ENCODE data around the gene RNASEH2C. TPM values are rescaled to one million over a fixed set of nuclear protein-coding genes. Genes with fewer than 3 reads are reported as not detected.

RNASEH2C gene
- total and polyA plus RNA-seq, 3 donors from 2014 or later: 29.1 to 71.1 (median 70.9) TPM

- H3K27ac ChIP-seq: no peak overlapping the region
- TF ChIP-seq CTCF (IDR thresholded peaks at IDR 0.05): no peak
- TF ChIP-seq POLR2A (IDR thresholded peaks at IDR 0.05): no peak
- H3K36me3 ChIP-seq (ENCODE audit: low read depth, missing control alignments): no peaks in the 10 kb centered on the region
- no peaks in the 10 kb centered on the region for H3K27me3 ChIP-seq
- H3K9me3 ChIP-seq: no peaks in the 10 kb centered on the region
- no peak overlapping the region for H3K4me3 ChIP-seq
- intact Hi-C loops (cut with DNase I; ENCODE audit: low total_unique reads): no loop called here
- DNase-seq: no peak
- H3K4me1 ChIP-seq: peaks cover 4% of the 10 kb centered on the region
- WGBS, 2 donors: 82 to 87% methylated on average over 3 of the region's 3 CpGs
These were observed 20.2 kb downstream of the RNASEH2C start for GRCh38 chr11:65700399-65700798.

- TF ChIP-seq CTCF (IDR thresholded peaks at IDR 0.05) (no peak), POLR2A (IDR thresholded peaks at IDR 0.05) (no peak)
- intact Hi-C loops (cut with DNase I; ENCODE audit: low total_unique reads): no loop called here
- WGBS, 2 donors: 81 to 88% methylated on average over 7 of the region's 7 CpGs
These were observed 21.3 kb downstream of the RNASEH2C start for GRCh38 chr11:65699306-65699705.

GRCh38 chr11:65698205-65698604 lies 22.4 kb downstream of the RNASEH2C start:
- no peak overlapping the region for H3K27ac ChIP-seq
- TF ChIP-seq CTCF (IDR thresholded peaks at IDR 0.05) (no peak), POLR2A (IDR thresholded peaks at IDR 0.05) (no peak)
- no peaks in the 10 kb centered on the region for H3K27me3 ChIP-seq
- peaks cover 4% of the 10 kb centered on the region for H3K4me1 ChIP-seq
- no peaks in the 10 kb centered on the region for H3K9me3 ChIP-seq
- intact Hi-C loops (cut with DNase I; ENCODE audit: low total_unique reads): no loop called here
- H3K36me3 ChIP-seq (ENCODE audit: low read depth, missing control alignments): no peaks in the 10 kb centered on the region
- no peak overlapping the region for H3K4me3 ChIP-seq
- DNase-seq: no peak
- WGBS, 2 donors: 37 to 59% methylated on average over 8 of the region's 8 CpGs

More at GRCh38 chr11:65699306-65699705, 21.3 kb downstream of the RNASEH2C start:
- no peak for DNase-seq
- no peak overlapping the region for H3K27ac ChIP-seq
- peaks cover 4% of the 10 kb centered on the region for H3K4me1 ChIP-seq
- H3K4me3 ChIP-seq: no peak overlapping the region
- H3K27me3 ChIP-seq: no peaks in the 10 kb centered on the region
- H3K9me3 ChIP-seq: no peaks in the 10 kb centered on the region
- H3K36me3 ChIP-seq (ENCODE audit: low read depth, missing control alignments): no peaks in the 10 kb centered on the region

GRCh38 chr11:65696802-65697552 lies 23.6 kb downstream of the RNASEH2C start:
- Histone ChIP-seq H3K4me1 (peaks cover 4% of the 10 kb centered on the region), H3K36me3 (ENCODE audit: low read depth, missing control alignments) (no peaks in the 10 kb centered on the region), H3K27ac (no peak overlapping the region), H3K4me3 (no peak overlapping the region), H3K9me3 (no peaks in the 10 kb centered on the region), H3K27me3 (no peaks in the 10 kb centered on the region)
- TF ChIP-seq CTCF (IDR thresholded peaks at IDR 0.05) (no peak), POLR2A (IDR thresholded peaks at IDR 0.05) (no peak)
- DNase-seq: no peak
- WGBS, 2 donors: 82 to 85% methylated on average over 3 to 5 of the region's 5 CpGs
- intact Hi-C loops (cut with DNase I; ENCODE audit: low total_unique reads): no loop called here
